ENCODE measurements around the gene LUC7L. TPM values are rescaled to one million over a fixed set of nuclear protein-coding genes. Genes with fewer than 3 reads are reported as not detected.
A peak's percentile ranks its signal among the peaks of the same experiment; 100 is the strongest.
"Not testable (repeated sequence)": the region's sequence is repeated elsewhere in the genome, so short reads cannot be mapped to it uniquely, and the experiment has no call there.

LUC7L gene
- polyA plus RNA-seq, 1 donor: 99.5 TPM

DNA sequence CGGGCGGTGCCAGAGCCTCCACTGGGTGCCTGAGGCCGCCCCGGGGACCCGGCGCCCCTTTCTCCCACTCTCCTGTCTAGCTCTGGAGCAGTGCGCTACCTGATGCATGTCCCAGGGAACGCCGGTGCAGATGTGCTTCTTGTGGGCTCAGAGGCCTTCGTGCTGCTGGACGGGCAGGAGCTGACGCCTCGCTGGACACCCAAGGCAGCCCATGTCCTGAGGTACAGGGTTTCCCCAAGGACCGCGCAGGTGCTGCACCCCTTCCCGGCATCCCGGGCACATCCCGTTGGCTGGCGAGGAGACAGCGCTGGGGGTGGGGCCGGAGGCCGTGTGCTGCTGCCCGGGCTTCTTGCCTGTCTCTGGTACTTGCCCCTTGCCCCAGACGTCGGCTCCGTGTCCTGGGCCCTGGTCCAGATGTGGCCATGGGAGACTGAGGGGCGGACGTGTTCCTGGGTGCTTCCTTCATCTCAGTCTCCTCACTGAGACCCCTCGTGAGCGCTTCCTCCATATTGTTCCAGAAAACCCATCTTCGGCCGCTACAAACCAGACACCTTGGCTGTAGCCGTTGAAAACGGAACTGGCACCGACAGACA, 34.0 kb upstream of the LUC7L start:
- Histone ChIP-seq H3K27ac (ENCODE audit: low read length) (no peak overlapping the region), H3K9me3 (ENCODE audit: control insufficient read depth, low read depth, low read length) (no peaks in the 10 kb centered on the region), H3K4me1 (ENCODE audit: control insufficient read depth, insufficient read depth, low read length) (no peaks in the 10 kb centered on the region), H3K4me3 (ENCODE audit: low read length) (no peak overlapping the region), H3K27me3 (ENCODE audit: control insufficient read depth, insufficient read depth, low read length) (no peaks in the 10 kb centered on the region), H3K36me3 (ENCODE audit: control insufficient read depth, insufficient read depth, low read length) (peaks cover 62% of the 10 kb centered on the region)
- no CpG with 5 or more reads among the region's 35 CpGs for WGBS (ENCODE audit: insufficient coverage, low lambda C conversion rate)
- DNase-seq: no peak

DNA sequence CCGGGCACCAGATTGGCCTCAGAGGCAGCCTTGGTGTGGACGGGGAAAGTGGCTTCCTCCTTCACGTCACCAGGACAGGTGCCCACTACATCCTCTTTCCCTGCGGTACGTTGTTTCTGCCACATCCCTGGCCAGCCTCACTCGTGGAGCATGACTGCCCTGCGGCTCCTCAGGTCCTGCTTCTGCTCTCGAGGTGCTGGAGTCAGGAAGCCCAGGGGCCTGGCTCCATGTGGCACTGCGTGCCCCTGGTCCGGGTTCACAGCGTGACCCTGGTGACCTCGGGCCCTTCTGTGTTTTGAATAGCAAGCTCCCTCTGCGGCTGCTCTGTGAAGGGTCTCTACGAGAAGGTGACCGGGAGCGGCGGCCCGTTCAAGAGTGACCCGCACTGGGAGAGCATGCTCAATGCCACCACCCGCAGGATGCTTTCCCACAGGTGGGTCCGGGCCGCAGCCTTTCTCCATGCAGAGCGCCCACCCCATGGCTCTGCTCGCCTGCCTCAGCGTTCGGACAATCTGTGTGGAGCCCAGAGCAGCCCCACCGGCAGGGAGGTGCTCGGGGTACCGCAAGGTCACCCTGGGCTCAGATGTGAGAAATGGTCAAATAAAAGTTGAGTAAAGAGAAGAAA, 33.0 kb upstream of the LUC7L start:
- no peaks in the 10 kb centered on the region for H3K4me1 ChIP-seq (ENCODE audit: control insufficient read depth, insufficient read depth, low read length)
- WGBS (ENCODE audit: insufficient coverage, low lambda C conversion rate): no CpG with 5 or more reads among the region's 29 CpGs
- no peak overlapping the region for H3K4me3 ChIP-seq (ENCODE audit: low read length)
- H3K9me3 ChIP-seq (ENCODE audit: control insufficient read depth, low read depth, low read length): no peaks in the 10 kb centered on the region
- H3K27ac ChIP-seq (ENCODE audit: low read length): no peak overlapping the region
- no peak for DNase-seq
- peaks cover 62% of the 10 kb centered on the region for H3K36me3 ChIP-seq (ENCODE audit: control insufficient read depth, insufficient read depth, low read length)
- no peaks in the 10 kb centered on the region for H3K27me3 ChIP-seq (ENCODE audit: control insufficient read depth, insufficient read depth, low read length)

DNA sequence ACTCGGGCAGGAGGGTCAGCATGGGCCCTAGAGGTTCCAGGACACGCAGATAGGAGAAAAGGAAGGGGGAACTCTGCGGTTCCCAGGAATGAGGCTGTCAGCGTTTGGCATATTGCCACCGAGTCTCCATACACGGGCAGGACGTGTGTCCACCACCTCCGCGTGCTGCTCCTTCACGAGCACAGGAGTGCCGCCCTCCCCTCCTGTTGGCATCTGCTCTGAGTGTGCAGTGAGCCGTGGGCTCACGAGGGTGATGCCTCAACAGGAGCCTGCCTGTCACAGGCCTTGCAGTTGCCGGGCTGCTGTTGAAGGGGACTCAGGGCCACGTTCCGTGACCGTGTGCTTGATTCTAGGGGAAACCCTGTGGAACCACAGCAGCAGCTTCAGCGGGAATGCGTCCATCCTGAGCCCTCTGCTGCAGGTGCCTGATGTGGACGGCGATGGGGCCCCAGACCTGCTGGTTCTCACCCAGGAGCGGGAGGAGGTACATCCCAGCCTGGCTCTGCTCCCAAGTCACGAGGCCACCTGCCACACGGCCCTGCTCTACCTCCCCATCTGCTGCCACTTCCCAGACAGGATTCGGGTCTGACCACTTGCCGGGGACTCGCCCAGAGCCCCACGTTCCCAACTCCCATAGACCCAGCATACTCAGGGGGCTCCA, 31.9 kb upstream of the LUC7L start:
- peaks cover 62% of the 10 kb centered on the region for H3K36me3 ChIP-seq (ENCODE audit: control insufficient read depth, insufficient read depth, low read length)
- WGBS (ENCODE audit: insufficient coverage, low lambda C conversion rate): no CpG with 5 or more reads among the region's 28 CpGs
- no peaks in the 10 kb centered on the region for H3K27me3 ChIP-seq (ENCODE audit: control insufficient read depth, insufficient read depth, low read length)
- H3K27ac ChIP-seq (ENCODE audit: low read length): no peak overlapping the region
- no peak overlapping the region for H3K4me3 ChIP-seq (ENCODE audit: low read length)
- H3K9me3 ChIP-seq (ENCODE audit: control insufficient read depth, low read depth, low read length): no peaks in the 10 kb centered on the region
- H3K4me1 ChIP-seq (ENCODE audit: control insufficient read depth, insufficient read depth, low read length): no peaks in the 10 kb centered on the region
- DNase-seq: no peak

DNA sequence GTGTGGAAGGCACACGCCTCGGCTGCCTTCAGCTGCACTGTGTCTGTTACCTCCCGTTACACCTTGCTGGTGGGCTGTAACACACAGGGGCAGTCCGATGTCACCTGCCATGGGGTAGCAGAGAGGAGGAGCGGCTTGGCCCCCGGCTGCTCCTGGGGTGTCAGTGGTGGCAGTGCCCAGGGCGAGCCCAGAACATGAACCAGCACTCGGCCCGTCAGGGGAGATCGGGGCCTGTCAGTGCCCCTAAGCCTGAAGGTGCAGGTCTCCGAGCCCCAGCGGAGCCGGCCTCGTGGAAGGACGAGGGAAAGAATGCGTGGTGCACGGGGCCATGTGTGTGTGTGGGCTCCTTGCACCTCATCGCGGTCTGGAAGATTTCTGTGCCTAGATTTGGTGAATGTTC, 31.1 kb upstream of the LUC7L start:
- no peak for DNase-seq
- H3K4me1 ChIP-seq (ENCODE audit: control insufficient read depth, insufficient read depth, low read length): no peaks in the 10 kb centered on the region
- peaks cover 65% of the 10 kb centered on the region for H3K36me3 ChIP-seq (ENCODE audit: control insufficient read depth, insufficient read depth, low read length)
- no peaks in the 10 kb centered on the region for H3K27me3 ChIP-seq (ENCODE audit: control insufficient read depth, insufficient read depth, low read length)
- H3K9me3 ChIP-seq (ENCODE audit: control insufficient read depth, low read depth, low read length): no peaks in the 10 kb centered on the region
- no peak overlapping the region for H3K4me3 ChIP-seq (ENCODE audit: low read length)
- WGBS (ENCODE audit: insufficient coverage, low lambda C conversion rate): no CpG with 5 or more reads among the region's 19 CpGs
- no peak overlapping the region for H3K27ac ChIP-seq (ENCODE audit: low read length)

DNA sequence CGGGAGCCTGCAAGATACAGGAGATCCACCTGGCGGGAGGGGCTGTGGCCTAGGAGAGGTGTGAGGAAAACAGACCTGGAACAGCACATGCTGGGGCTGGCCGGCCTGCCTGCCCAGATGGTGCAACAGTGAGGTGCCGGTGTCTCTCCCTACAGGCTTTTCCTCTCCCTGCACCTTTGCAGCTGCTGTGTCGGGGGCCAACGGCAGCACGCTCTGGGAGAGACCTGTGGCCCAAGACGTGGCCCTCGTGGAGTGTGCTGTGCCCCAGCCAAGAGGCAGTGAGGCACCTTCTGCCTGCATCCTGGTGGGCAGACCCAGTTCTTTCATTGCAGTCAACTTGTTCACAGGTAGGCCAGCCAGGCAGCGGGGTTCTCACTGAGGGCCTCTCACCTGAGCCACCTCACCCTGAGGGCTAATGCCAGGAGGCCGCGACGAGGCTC, 30.6 kb upstream of the LUC7L start:
- peaks cover 65% of the 10 kb centered on the region for H3K36me3 ChIP-seq (ENCODE audit: control insufficient read depth, insufficient read depth, low read length)
- H3K9me3 ChIP-seq (ENCODE audit: control insufficient read depth, low read depth, low read length): no peaks in the 10 kb centered on the region
- no peaks in the 10 kb centered on the region for H3K4me1 ChIP-seq (ENCODE audit: control insufficient read depth, insufficient read depth, low read length)
- no CpG with 5 or more reads among the region's 13 CpGs for WGBS (ENCODE audit: insufficient coverage, low lambda C conversion rate)
- no peaks in the 10 kb centered on the region for H3K27me3 ChIP-seq (ENCODE audit: control insufficient read depth, insufficient read depth, low read length)
- H3K27ac ChIP-seq (ENCODE audit: low read length): no peak overlapping the region
- DNase-seq: no peak
- no peak overlapping the region for H3K4me3 ChIP-seq (ENCODE audit: low read length)

DNA sequence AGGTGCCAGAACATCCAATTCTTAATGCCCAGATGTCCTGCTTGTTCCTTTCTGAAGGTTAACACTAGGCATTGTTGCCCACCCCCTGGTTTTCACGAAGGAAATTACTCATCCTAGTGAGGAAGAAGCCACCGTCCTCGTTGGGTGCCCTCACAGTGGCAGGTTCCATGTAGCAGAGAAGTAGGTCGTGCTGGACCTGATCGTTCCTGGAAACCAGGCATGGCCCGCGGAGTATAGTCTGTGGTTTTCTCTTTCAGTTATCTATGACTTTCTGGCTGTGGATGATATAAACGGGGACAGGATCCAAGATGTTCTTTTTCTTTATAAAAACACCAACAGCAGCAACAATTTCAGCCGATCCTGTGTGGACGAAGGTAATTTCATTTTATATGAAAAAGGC, 30.0 kb upstream of the LUC7L start:
- no CpG with 5 or more reads among the region's 10 CpGs for WGBS (ENCODE audit: insufficient coverage, low lambda C conversion rate)
- Histone ChIP-seq H3K9me3 (ENCODE audit: control insufficient read depth, low read depth, low read length) (peaks cover 3% of the 10 kb centered on the region), H3K36me3 (ENCODE audit: control insufficient read depth, insufficient read depth, low read length) (peaks cover 65% of the 10 kb centered on the region), H3K27me3 (ENCODE audit: control insufficient read depth, insufficient read depth, low read length) (no peaks in the 10 kb centered on the region), H3K27ac (ENCODE audit: low read length) (no peak overlapping the region), H3K4me3 (ENCODE audit: low read length) (no peak overlapping the region), H3K4me1 (ENCODE audit: control insufficient read depth, insufficient read depth, low read length) (no peaks in the 10 kb centered on the region)
- DNase-seq: no peak

DNA sequence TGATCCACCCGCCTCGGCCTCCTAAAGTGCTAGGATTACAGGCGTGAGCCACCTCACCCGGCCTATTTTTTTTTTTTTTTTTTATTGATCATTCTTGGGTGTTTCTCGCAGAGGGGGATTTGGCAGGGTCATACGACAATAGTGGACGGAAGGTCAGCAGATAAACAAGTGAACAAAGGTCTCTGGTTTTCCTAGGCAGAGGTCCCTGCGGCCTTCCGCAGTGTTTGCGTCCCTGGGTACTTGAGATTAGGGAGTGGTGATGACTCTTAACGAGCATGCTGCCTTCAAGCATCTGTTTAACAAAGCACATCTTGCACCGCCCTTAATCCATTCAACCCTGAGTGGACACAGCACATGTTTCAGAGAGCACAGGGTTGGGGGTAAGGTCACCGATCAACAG, 28.8 kb upstream of the LUC7L start:
- not testable (repeated sequence) for H3K4me3 ChIP-seq (ENCODE audit: low read length); DNase-seq; H3K27ac ChIP-seq (ENCODE audit: low read length); H3K4me1 ChIP-seq (ENCODE audit: control insufficient read depth, insufficient read depth, low read length); H3K27me3 ChIP-seq (ENCODE audit: control insufficient read depth, insufficient read depth, low read length); H3K9me3 ChIP-seq (ENCODE audit: control insufficient read depth, low read depth, low read length)
- no CpG with 5 or more reads among the region's 13 CpGs for WGBS (ENCODE audit: insufficient coverage, low lambda C conversion rate)
- peaks cover 60% of the 10 kb centered on the region for H3K36me3 ChIP-seq (ENCODE audit: control insufficient read depth, insufficient read depth, low read length)

DNA sequence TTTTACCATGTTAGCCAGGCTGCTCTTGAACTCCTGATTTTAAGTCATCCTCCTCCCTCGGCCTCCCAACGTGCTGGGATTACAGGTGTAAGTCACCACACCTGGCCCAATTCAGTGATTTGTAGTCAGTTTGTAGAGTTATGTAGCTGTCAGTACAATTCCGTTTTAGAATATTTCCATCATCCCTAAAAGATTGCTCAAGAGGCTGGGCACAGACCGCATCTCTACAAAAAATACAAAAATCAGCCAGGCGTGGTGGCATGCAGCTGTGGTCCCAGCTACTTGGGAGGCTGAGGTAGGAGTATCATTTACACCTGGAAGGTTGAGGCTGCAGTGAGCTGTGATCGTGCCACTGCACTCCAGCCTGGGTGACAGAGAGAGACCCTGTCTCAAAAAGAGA, 25.9 kb upstream of the LUC7L start:
- Histone ChIP-seq H3K9me3 (ENCODE audit: control insufficient read depth, low read depth, low read length) (peaks cover 3% of the 10 kb centered on the region), H3K4me3 (ENCODE audit: low read length) (no peak overlapping the region), H3K27me3 (ENCODE audit: control insufficient read depth, insufficient read depth, low read length) (no peaks in the 10 kb centered on the region), H3K27ac (ENCODE audit: low read length) (no peak overlapping the region), H3K4me1 (ENCODE audit: control insufficient read depth, insufficient read depth, low read length) (peaks cover 7% of the 10 kb centered on the region), H3K36me3 (ENCODE audit: control insufficient read depth, insufficient read depth, low read length) (peaks cover 35% of the 10 kb centered on the region)
- DNase-seq: no peak
- 100% methylated on average over 1 of the region's 6 CpGs for WGBS (ENCODE audit: insufficient coverage, low lambda C conversion rate)

DNA sequence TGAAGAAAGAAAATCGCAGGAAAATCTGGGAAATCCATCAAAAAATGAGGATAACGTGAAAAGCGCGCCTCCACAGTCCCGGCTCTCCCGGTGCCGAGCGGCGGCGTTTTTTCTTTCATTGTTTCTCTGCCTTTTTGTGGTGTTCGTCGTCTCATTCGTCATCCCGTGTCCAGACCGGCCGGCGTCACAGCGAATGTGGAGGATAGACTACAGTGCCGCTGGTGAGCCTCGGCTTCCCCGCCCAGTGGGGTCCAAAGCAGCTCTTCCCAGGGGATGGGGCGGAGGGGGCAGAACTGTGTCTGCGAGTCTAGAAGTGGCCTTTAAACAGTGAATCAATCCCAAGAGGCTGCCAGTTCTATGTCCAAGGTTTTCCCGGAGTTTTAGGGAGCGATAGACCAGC, 25.2 kb upstream of the LUC7L start:
- Histone ChIP-seq H3K4me3 (ENCODE audit: low read length) (no peak overlapping the region), H3K27me3 (ENCODE audit: control insufficient read depth, insufficient read depth, low read length) (no peaks in the 10 kb centered on the region), H3K36me3 (ENCODE audit: control insufficient read depth, insufficient read depth, low read length) (peaks cover 32% of the 10 kb centered on the region), H3K4me1 (ENCODE audit: control insufficient read depth, insufficient read depth, low read length) (peaks cover 8% of the 10 kb centered on the region), H3K27ac (ENCODE audit: low read length) (no peak overlapping the region), H3K9me3 (ENCODE audit: control insufficient read depth, low read depth, low read length) (peaks cover 3% of the 10 kb centered on the region)
- no peak for DNase-seq
- 100% methylated on average over 2 of the region's 25 CpGs for WGBS (ENCODE audit: insufficient coverage, low lambda C conversion rate)

DNA sequence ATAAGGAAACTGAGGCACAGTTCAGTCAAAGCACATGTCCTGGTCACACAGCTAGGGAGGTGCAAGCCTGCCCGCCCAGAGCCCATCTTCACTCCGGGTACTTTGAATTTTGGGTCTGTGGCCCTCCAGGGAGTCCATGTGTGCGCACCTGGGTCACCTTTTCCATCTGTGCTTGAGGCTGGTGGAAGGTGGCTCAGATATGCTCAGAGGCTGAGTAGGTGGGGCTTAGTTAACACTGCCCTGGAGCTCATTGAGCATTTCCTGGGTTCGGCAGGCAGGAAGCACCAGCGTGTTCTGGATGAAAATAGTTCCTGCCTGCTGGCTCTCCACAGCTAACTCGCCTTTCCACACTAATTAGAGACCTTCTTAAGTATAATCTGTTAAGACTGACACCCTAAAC, 24.6 kb upstream of the LUC7L start:
- peak in 1 of 2 donors; percentile 27 for DNase-seq
- no peak overlapping the region for H3K4me3 ChIP-seq (ENCODE audit: low read length)
- peaks cover 29% of the 10 kb centered on the region for H3K36me3 ChIP-seq (ENCODE audit: control insufficient read depth, insufficient read depth, low read length)
- H3K9me3 ChIP-seq (ENCODE audit: control insufficient read depth, low read depth, low read length): peaks cover 3% of the 10 kb centered on the region
- no peak overlapping the region for H3K27ac ChIP-seq (ENCODE audit: low read length)
- no CpG with 5 or more reads among the region's 6 CpGs for WGBS (ENCODE audit: insufficient coverage, low lambda C conversion rate)
- H3K4me1 ChIP-seq (ENCODE audit: control insufficient read depth, insufficient read depth, low read length): peaks cover 8% of the 10 kb centered on the region
- no peaks in the 10 kb centered on the region for H3K27me3 ChIP-seq (ENCODE audit: control insufficient read depth, insufficient read depth, low read length)

Measured in large intestine (tissue), 3 donors.